OCI-LY7 (cell line): ENCODE measurements around the gene CDK17. TPM values are rescaled to one million over a fixed set of nuclear protein-coding genes. Genes with fewer than 3 reads are reported as not detected.

Experiments used
- BruUV-seq: library from RNA; stranded (reverse); fragments of 400-500 nt; replicated peaks from 2 replicates; lab custom pipeline; 2021; lab: Mats Ljungman, UMichigan
- CTCF ChIA-PET: fragments of 300-600 bp; sonication (Branson Sonifier 250); formaldehyde crosslinking; loops from one replicate; lab custom pipeline; 2022; ENCODE audit warnings: antibody characterized with exemption; ENCODE audit not compliant: unreplicated experiment; lab: Charles Lee
- POLR2A ChIA-PET: fragments of 300-600 bp; sonication (Branson Sonifier 250); formaldehyde crosslinking; loops from one replicate; lab custom pipeline; 2022; ENCODE audit warnings: antibody characterized with exemption; lab: Charles Lee
- DNase-seq: peaks from one replicate; pipeline ENCODE4 v3.0.0-alpha.2; 2015; ENCODE audit warnings: low spot score
- H2AFZ ChIP-seq: fragments of 200-600 bp; sonication (generic), shearing (Covaris generic); 2 replicates; pipeline ENCODE4 v1.6.1; 2014; ENCODE audit warnings: mild to moderate bottlenecking, antibody characterized with exemption, low read length, moderate library complexity
- H3K27ac ChIP-seq: fragments of 200-600 bp; sonication (generic); 2 replicates; pipeline ENCODE4 v1.5.1; 2014; ENCODE audit warnings: mixed run types, low read depth, mild to moderate bottlenecking, moderate library complexity, low read length, inconsistent platforms; ENCODE audit not compliant: poor library complexity, severe bottlenecking
- H3K36me3 ChIP-seq: fragments of 200-600 bp; sonication (generic); 2 replicates; pipeline ENCODE4 v1.6.1; 2014; ENCODE audit warnings: mild to moderate bottlenecking, antibody characterized with exemption, low read length, moderate library complexity, mixed read lengths; ENCODE audit not compliant: insufficient read depth
- H3K4me1 ChIP-seq: fragments of 200-600 bp; sonication (generic); 2 replicates; pipeline ENCODE4 v1.5.1; 2014; ENCODE audit warnings: mild to moderate bottlenecking, low read length; ENCODE audit not compliant: insufficient read depth, poor library complexity, severe bottlenecking
- H3K4me2 ChIP-seq: fragments of 200-600 bp; sonication (generic); 2 replicates; pipeline ENCODE4 v1.6.1; 2014; ENCODE audit warnings: mild to moderate bottlenecking, low read length
- H3K4me3 ChIP-seq: fragments of 200-600 bp; sonication (generic); 2 replicates; pipeline ENCODE4 v1.5.1; 2014; ENCODE audit warnings: mild to moderate bottlenecking, low read depth, low read length; ENCODE audit not compliant: poor library complexity, severe bottlenecking
- H3K79me2 ChIP-seq: fragments of 200-600 bp; sonication (generic); 2 replicates; pipeline ENCODE4 v1.6.1; 2016; ENCODE audit warnings: low read depth, mild to moderate bottlenecking, low read length, moderate library complexity, mixed read lengths; ENCODE audit not compliant: insufficient read depth
- H3K9me2 ChIP-seq: fragments of 200-600 bp; sonication (generic); 2 replicates; pipeline ENCODE4 v1.6.1; 2016; ENCODE audit warnings: mild to moderate bottlenecking, low read length, mixed read lengths; ENCODE audit not compliant: insufficient read depth
- H3K9me3 ChIP-seq: fragments of 200-600 bp; sonication (generic); 2 replicates; pipeline ENCODE4 v1.6.1; 2014; ENCODE audit warnings: mild to moderate bottlenecking, mixed run types, low read length, mixed read lengths
- H4K20me1 ChIP-seq: fragments of 200-600 bp; sonication (generic); 2 replicates; pipeline ENCODE4 v1.6.1; 2014; ENCODE audit warnings: mild to moderate bottlenecking, antibody characterized with exemption, low read length, moderate library complexity, mixed read lengths; ENCODE audit not compliant: insufficient read depth
- CTCF ChIP-seq: fragments of 200-600 bp; sonication (generic); conservative IDR thresholded peaks from 2 replicates; pipeline ENCODE4 v1.5.1; 2014; ENCODE audit warnings: mild to moderate bottlenecking, antibody characterized with exemption, low read length, moderate library complexity, mixed read lengths
- EZH2phosphoT487 ChIP-seq: fragments of 200-600 bp; sonication (generic); IDR thresholded peaks from 2 replicates; pipeline ENCODE4 v1.6.1; 2018; ENCODE audit warnings: low read depth, borderline replicate concordance, mild to moderate bottlenecking, mixed run types, antibody characterized with exemption, low read length, moderate library complexity, mixed read lengths
- intact Hi-C: fragments of 100-400 bp; cut with micrococcal nuclease; formaldehyde crosslinking; loops from one replicate; pipeline ENCODE4 v1.10.0; 2022; ENCODE audit not compliant: unreplicated experiment
- total RNA-seq, 2 experiments: library from RNA; depleted of rRNA in 1 of 2; stranded (reverse); fragments of >200 nt in 1 of 2; shearing (Covaris generic) in 1 of 2; gene quantifications; 2 replicates each; pipeline ENCODE4 v1.2.3, GENCODE V29; 2014 to 2022

CDK17 gene
- total RNA-seq, 2 experiments from 2014 or later: 34.5 to 43.4 TPM

GRCh38 chr12:96447256-96447655, 47.0 kb upstream of the CDK17 start:
- no peak for DNase-seq
- H3K4me3 ChIP-seq: no peak overlapping the region
- no peak overlapping the region for H3K4me2 ChIP-seq
- peaks cover 17% of the 10 kb centered on the region for H3K4me1 ChIP-seq
- H4K20me1 ChIP-seq: no peaks in the 10 kb centered on the region
- no TSS peak for BruUV-seq
- TF ChIP-seq EZH2phosphoT487 (no peak), CTCF (no peak)
- H3K9me3 ChIP-seq: no peaks in the 10 kb centered on the region
- intact Hi-C loops: no loop called here
- H2AFZ ChIP-seq: no peak overlapping the region
- CTCF ChIA-PET: no interaction called here
- POLR2A ChIA-PET: interaction anchor here (0.6 to 3.3 kb wide), 7 partner anchors 8 to 183 kb away, joined by 3 to 19 read pairs (median 4); no protein-coding TSS in a partner anchor
- no peaks in the 10 kb centered on the region for H3K9me2 ChIP-seq
- no peaks in the 10 kb centered on the region for H3K36me3 ChIP-seq
- H3K27ac ChIP-seq: no peak overlapping the region
- no peaks in the 10 kb centered on the region for H3K79me2 ChIP-seq

GRCh38 chr12:96445691-96446583, 45.7 kb upstream of the CDK17 start:
- intact Hi-C loops: no loop called here
- no peaks in the 10 kb centered on the region for H3K9me3 ChIP-seq
- H4K20me1 ChIP-seq: no peaks in the 10 kb centered on the region
- peak; percentile 75 for DNase-seq
- peak overlapping the region; percentile 13 for H3K4me3 ChIP-seq
- TF ChIP-seq CTCF: no peak
- no peak for TF ChIP-seq EZH2phosphoT487
- peak overlapping the region; percentile 49 for H3K27ac ChIP-seq
- H3K4me1 ChIP-seq: peaks cover 17% of the 10 kb centered on the region
- BruUV-seq: no TSS peak
- ChIA-PET POLR2A (interaction anchor here (0.5 to 3.3 kb wide), 18 partner anchors 8 to 182 kb away, joined by 3 to 19 read pairs (median 4); partner anchors contain the start of gene CDK17), CTCF (interaction anchor here (0.8 to 1.8 kb wide), 2 partner anchors 9 to 12 kb away, joined by 3 to 6 read pairs; no protein-coding TSS in a partner anchor)
- peak overlapping the region; percentile 98 for H2AFZ ChIP-seq
- no peaks in the 10 kb centered on the region for H3K79me2 ChIP-seq
- no peaks in the 10 kb centered on the region for H3K9me2 ChIP-seq
- no peaks in the 10 kb centered on the region for H3K36me3 ChIP-seq
- H3K4me2 ChIP-seq: peak overlapping the region; percentile 67
